Activated T-cell treated with anti-CD3 and anti-CD28 coated beads, Interleukin-2, amount 50 U/mL, for 72 hours (primary cell): Measurements from ENCODE around the gene PFDN6. TPM values are rescaled to one million over a fixed set of nuclear protein-coding genes. Genes with fewer than 3 reads are reported as not detected.

Source experiments
- ATAC-seq, 2 donors: fragments of 150-1000 bp; cut with Tn5 transposase; replicated peaks in 1 of 2; 2 replicates each; pipeline ENCODE4 v1.10.0; 2021; ENCODE audit warnings: moderate library complexity in 2 of 2, mild to moderate bottlenecking in 1 of 2
- DNase-seq, 2 donors: peaks; one replicate each; pipeline ENCODE4 v3.0.0; 2021 to 2022; ENCODE audit warnings: mixed read lengths in 1 of 2
- H3K27ac Mint-ChIP-seq: one replicate; pipeline ENCODE4 v1.8.0; 2022; ENCODE audit warnings: mild to moderate bottlenecking, moderate library complexity, mixed read lengths
- H3K27me3 Mint-ChIP-seq: one replicate; pipeline ENCODE4 v1.8.0; 2022; ENCODE audit warnings: low read depth, mixed read lengths
- H3K36me3 Mint-ChIP-seq, 2 donors: one replicate each; pipeline ENCODE4 v1.8.0; 2022; ENCODE audit warnings: mixed read lengths in 2 of 2, mild to moderate bottlenecking in 1 of 2; ENCODE audit not compliant: insufficient read depth in 2 of 2
- H3K4me1 Mint-ChIP-seq: one replicate; pipeline ENCODE4 v1.8.0; 2022; ENCODE audit warnings: low read depth, mixed read lengths
- H3K4me3 Mint-ChIP-seq, 2 donors: one replicate each; pipeline ENCODE4 v1.8.0; 2022; ENCODE audit warnings: mild to moderate bottlenecking in 2 of 2, mixed read lengths in 2 of 2, moderate library complexity in 2 of 2
- H3K9me3 Mint-ChIP-seq, 2 donors: one replicate each; pipeline ENCODE4 v1.8.0; 2022; ENCODE audit warnings: mixed read lengths in 2 of 2
- total RNA-seq, 2 donors: library from RNA; stranded (reverse); gene quantifications; one replicate each; pipeline ENCODE4 v1.2.3, GENCODE V29; 2022

Gene PFDN6
- total RNA-seq, 2 donors from 2014 or later, result 41.9 to 54.6 TPM

DNA sequence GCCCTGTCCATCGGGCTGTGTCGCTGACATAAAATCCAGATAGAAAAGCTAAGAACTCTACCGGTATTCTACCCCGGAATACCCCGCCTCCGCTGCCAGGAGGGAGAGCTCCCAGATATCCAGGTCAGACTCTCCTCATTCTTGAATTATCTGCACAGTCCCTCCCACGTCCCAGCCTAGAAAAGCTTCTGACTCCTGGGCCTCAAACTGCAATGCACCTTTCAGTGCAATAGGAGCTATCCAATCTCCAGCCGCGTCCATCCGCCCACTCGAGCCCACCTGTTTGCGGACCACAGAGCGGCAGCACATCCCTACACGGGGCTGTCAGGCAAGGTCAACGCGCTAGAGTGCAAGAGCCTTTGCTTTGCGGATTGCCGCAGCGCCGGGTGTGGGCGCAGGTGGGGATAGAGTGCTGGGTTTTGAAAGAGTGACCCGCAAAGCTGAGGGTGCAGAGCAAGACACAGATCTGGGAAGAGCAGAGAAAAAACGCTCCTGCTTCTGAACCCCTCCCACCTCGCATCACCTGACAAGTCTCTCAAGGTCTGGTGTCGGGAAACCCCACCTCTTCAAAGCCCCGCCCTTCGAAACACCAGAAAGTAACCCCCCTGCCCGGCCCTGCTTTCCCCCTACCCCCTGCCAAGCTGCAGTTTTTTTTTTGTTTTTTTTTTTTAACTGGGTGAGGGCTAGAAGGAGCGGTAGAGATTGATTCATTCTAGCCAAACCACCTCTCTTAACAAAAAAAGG is 23.1 kb downstream of the PFDN6 start:
- H3K9me3 Mint-ChIP-seq, result no peaks in the 10 kb centered on the region
- H3K36me3 Mint-ChIP-seq, result peaks cover 12 to 32% of the 10 kb centered on the region in 2 donors
- no peaks in the 10 kb centered on the region for H3K27me3 Mint-ChIP-seq
- peak overlapping the region; percentile 98 for H3K4me3 Mint-ChIP-seq
- DNase-seq, result peak; percentile 76 to 84
- ATAC-seq, result peak; percentile 44 to 46
- peak overlapping the region; percentile 98 for H3K27ac Mint-ChIP-seq
- H3K4me1 Mint-ChIP-seq, result peaks cover 68% of the 10 kb centered on the region

GRCh38 chr6:33313105-33313708 is 23.8 kb downstream of the PFDN6 start:
- no peaks in the 10 kb centered on the region for H3K9me3 Mint-ChIP-seq
- H3K4me3 Mint-ChIP-seq, result peak overlapping the region; percentile 98
- H3K36me3 Mint-ChIP-seq, result peaks cover 12 to 31% of the 10 kb centered on the region in 2 donors
- peak overlapping the region; percentile 98 for H3K27ac Mint-ChIP-seq
- DNase-seq, result peak; percentile 56 to 66
- no peaks in the 10 kb centered on the region for H3K27me3 Mint-ChIP-seq
- peak; percentile 12 to 27 for ATAC-seq
- peaks cover 70% of the 10 kb centered on the region for H3K4me1 Mint-ChIP-seq

- peak; percentile 63 for ATAC-seq
- Mint-ChIP-seq H3K27me3 (no peaks in the 10 kb centered on the region), H3K36me3 (peaks cover 11 to 31% of the 10 kb centered on the region in 2 donors), H3K9me3 (no peaks in the 10 kb centered on the region), H3K27ac (peak within 1 kb of the TSS; percentile 98), H3K4me1 (peaks cover 70% of the 10 kb centered on the region), H3K4me3 (peak within 1 kb of the TSS; percentile 98)
- DNase-seq, result peak; percentile 84 to 88
These were observed 24.5 kb downstream of the PFDN6 start, which contains the start of gene TAPBP for GRCh38 chr6:33313709-33314514. TAPBP (minus strand) TSS chr6:33314078; CDS start chr6:33314041, 37 bp downstream.

GRCh38 chr6:33314515-33314942 is 25.1 kb downstream of the PFDN6 start:
- Mint-ChIP-seq H3K9me3 (no peaks in the 10 kb centered on the region), H3K4me3 (peak overlapping the region; percentile 98), H3K4me1 (peaks cover 74% of the 10 kb centered on the region), H3K36me3 (peaks cover 13 to 33% of the 10 kb centered on the region in 2 donors), H3K27me3 (no peaks in the 10 kb centered on the region), H3K27ac (peak overlapping the region; percentile 98)
- ATAC-seq, result peak; percentile 48
- DNase-seq, result peak; percentile 62 to 64

DNA sequence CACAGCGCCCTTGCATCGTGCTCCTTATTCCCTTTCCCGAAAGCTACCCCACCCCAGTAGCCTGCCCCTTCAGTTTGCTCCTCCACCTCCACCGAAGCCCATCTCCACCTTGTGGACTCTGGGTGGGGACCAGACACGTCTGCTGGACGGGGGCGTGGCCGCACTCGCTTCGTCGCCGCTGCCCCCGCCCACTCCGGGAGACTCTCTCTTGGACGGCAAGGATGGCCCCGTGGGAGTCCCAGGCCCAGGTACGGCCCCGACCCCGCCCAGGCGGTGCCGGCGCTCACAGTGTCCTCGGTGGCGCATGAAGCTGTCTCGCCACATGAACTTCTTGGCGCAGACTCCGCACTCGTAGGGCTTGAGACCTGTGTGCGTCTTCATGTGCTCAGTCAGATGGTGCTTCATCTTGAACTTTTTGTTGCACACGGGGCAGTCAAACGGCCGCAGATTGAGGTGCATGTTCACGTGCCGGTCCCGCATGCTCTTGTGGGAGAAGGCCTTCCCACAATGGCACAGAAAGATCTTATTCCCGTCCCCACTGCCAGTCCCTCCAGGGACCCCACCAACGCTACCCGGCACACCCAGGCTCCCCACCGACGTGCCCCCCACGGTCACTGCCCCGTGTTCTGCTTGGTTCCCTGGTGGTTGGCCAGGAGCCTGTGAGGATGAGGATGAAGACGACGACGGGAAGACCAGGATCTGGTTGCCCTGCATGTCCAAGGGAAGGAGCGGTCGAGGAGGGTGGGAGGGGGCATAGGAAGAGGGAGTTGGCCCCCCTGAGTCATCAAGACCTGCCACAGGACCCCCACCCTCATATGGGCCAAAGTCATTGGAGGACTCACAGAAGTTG is 25.8 kb downstream of the PFDN6 start:
- Mint-ChIP-seq H3K27me3 (no peaks in the 10 kb centered on the region), H3K4me3 (peak overlapping the region; percentile 98), H3K36me3 (peaks cover 13 to 37% of the 10 kb centered on the region in 2 donors), H3K27ac (peak overlapping the region; percentile 98), H3K4me1 (peaks cover 76% of the 10 kb centered on the region), H3K9me3 (no peaks in the 10 kb centered on the region)
- no peak for ATAC-seq
- peak in 1 of 2 donors; percentile 19 for DNase-seq

- H3K27me3 Mint-ChIP-seq, result no peaks in the 10 kb centered on the region
- peaks cover 13 to 37% of the 10 kb centered on the region in 2 donors for H3K36me3 Mint-ChIP-seq
- peak overlapping the region; percentile 72 to 98 for H3K4me3 Mint-ChIP-seq
- H3K4me1 Mint-ChIP-seq, result peaks cover 76% of the 10 kb centered on the region
- no peak overlapping the region for H3K27ac Mint-ChIP-seq
- H3K9me3 Mint-ChIP-seq, result no peaks in the 10 kb centered on the region
- ATAC-seq (no peak), DNase-seq (no peak)
These were observed 26.6 kb downstream of the PFDN6 start for GRCh38 chr6:33315793-33316602.

DNA sequence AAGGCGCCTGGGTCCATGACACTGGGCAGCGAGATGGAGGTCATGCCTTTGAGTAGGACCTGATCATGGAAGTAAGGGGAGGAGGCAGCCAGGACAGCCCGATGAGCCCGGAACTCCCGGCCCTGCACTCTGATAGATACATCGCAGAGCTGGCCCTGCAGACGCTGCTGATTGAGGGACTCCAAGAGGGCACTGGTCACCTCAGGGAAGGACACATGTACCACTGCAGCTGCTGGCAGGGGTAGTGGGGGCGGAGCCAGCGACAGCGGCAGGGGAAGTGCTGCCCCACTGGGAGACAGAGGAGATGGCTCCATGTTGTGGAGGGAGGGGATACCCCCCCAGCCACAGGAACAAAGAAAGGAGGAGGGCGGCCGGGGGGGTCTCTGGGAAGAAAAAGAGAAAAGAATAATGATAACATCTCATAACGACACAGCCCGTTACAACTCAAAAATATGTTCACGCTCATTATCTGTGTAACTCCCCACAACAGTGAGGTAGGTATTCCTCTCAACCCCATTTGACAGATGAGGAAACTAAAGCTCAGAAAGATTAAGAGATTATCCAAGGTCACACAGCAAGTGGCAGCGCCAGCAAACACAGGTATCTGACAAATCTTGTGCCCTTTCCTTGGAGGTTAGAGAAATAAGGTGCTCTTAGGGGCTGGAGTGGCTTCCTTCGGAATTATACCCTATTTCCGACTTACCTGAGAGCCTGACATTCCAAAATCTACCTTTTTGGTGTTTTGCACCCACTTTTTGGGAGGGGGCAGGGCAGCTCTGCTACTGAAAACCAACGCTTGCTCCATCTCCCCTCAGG is 27.4 kb downstream of the PFDN6 start:
- Mint-ChIP-seq H3K9me3 (no peaks in the 10 kb centered on the region), H3K36me3 (peaks cover 13 to 37% of the 10 kb centered on the region in 2 donors), H3K4me3 (peak overlapping the region; percentile 72 to 98), H3K27me3 (no peaks in the 10 kb centered on the region), H3K4me1 (peaks cover 77% of the 10 kb centered on the region), H3K27ac (peak overlapping the region; percentile 73)
- no peak for DNase-seq
- no peak for ATAC-seq

- peak overlapping the region; percentile 73 for H3K27ac Mint-ChIP-seq
- no peak for ATAC-seq
- H3K36me3 Mint-ChIP-seq, result peaks cover 18 to 40% of the 10 kb centered on the region in 2 donors
- DNase-seq, result no peak
- peaks cover 79% of the 10 kb centered on the region for H3K4me1 Mint-ChIP-seq
- H3K9me3 Mint-ChIP-seq, result no peaks in the 10 kb centered on the region
- H3K27me3 Mint-ChIP-seq, result no peaks in the 10 kb centered on the region
- H3K4me3 Mint-ChIP-seq, result peak overlapping the region; percentile 72 to 98
These were observed 27.9 kb downstream of the PFDN6 start for GRCh38 chr6:33317419-33317668.

DNA sequence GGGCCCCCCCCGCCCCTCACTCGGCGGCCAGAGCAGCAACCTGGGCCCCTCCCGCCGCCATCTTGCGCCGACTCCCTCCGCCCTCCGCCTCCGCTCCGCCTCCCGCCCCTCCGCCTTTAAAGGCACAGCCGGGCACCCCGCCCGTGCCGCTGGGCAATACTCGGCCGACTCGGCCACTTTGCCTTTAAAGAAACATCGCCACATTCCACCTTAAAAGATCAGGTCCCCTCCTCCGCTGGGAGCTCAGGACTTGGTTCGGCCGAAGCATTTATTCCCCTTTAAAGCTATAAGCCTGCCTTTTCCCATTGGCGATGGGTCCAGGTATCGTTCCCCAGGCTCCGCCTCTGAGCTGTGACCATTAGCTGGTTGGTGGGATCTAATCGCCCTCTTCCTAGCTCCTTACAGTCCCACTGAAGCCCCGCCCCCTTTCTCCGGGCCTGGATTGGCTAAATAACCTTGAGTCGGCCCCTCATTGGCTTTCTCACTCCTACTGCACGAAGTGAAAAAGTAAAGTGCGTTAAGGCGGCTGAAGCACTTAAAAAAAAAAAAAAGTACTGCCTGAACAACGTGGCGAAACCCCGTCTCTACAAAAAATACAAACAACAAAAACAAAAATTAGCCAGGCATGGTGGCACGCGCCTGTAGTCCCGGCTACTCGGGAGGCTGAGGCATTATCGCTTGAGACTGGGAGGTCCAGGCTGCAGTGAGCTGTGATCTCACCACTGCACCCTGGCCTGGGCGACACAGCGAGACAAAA is 28.4 kb downstream of the PFDN6 start, which contains the start of gene ZBTB22:
Gene ZBTB22 (minus strand): TSS at position 76 of the 757 bp plus-strand sequence. CDS start 828 bp downstream, outside the sequence.
- Mint-ChIP-seq H3K36me3 (peaks cover 17 to 39% of the 10 kb centered on the region in 2 donors), H3K4me1 (peaks cover 80% of the 10 kb centered on the region), H3K4me3 (peak within 1 kb of the TSS; percentile 98), H3K27me3 (no peaks in the 10 kb centered on the region), H3K27ac (peak within 1 kb of the TSS; percentile 98), H3K9me3 (no peaks in the 10 kb centered on the region)
- DNase-seq, result peak; percentile 95 to 97
- ATAC-seq, result peak; percentile 71 to 72

- Mint-ChIP-seq H3K4me3 (peak overlapping the region; percentile 97 to 98), H3K4me1 (peaks cover 87% of the 10 kb centered on the region), H3K27me3 (no peaks in the 10 kb centered on the region), H3K36me3 (peaks cover 11 to 33% of the 10 kb centered on the region in 2 donors), H3K27ac (peak overlapping the region; percentile 98), H3K9me3 (no peaks in the 10 kb centered on the region)
- ATAC-seq (no peak), DNase-seq (no peak)
These were observed 29.1 kb downstream of the PFDN6 start for GRCh38 chr6:33318426-33319073.
